HG03442 (cell line): ENCODE measurements around the gene CCDC88C.

Experiments used
- ATAC-seq: cut with Tn5 transposase; IDR thresholded peaks from one replicate; pipeline ENCODE4 v1.9.1; 2021; ENCODE audit warnings: mild to moderate bottlenecking, moderate library complexity; ENCODE audit not compliant: unreplicated experiment

CCDC88C gene

GRCh38 chr14:91293281-91293680 lies 124.3 kb downstream of the CCDC88C start:
- no peak for ATAC-seq

GRCh38 chr14:91292491-91292890 lies 125.1 kb downstream of the CCDC88C start:
- ATAC-seq, result no peak

- ATAC-seq, result no peak
Measured at GRCh38 chr14:91291786-91292405, 125.7 kb downstream of the CCDC88C start.

GRCh38 chr14:91290986-91291385 lies 126.6 kb downstream of the CCDC88C start:
- no peak for ATAC-seq

GRCh38 chr14:91289464-91289863 lies 128.2 kb downstream of the CCDC88C start:
- ATAC-seq, result no peak

- no peak for ATAC-seq
Measured at GRCh38 chr14:91288876-91289275, 128.7 kb downstream of the CCDC88C start.

- ATAC-seq, result no peak
Measured at GRCh38 chr14:91286530-91286937, 131.1 kb downstream of the CCDC88C start.

GRCh38 chr14:91284791-91285548 lies 132.7 kb downstream of the CCDC88C start:
- no peak for ATAC-seq

GRCh38 chr14:91284146-91284790 lies 133.4 kb downstream of the CCDC88C start:
- ATAC-seq, result no peak

- ATAC-seq, result no peak
Measured at GRCh38 chr14:91283666-91284065, 134.0 kb downstream of the CCDC88C start.

- no peak for ATAC-seq
Measured at GRCh38 chr14:91282954-91283645, 134.5 kb downstream of the CCDC88C start.

- ATAC-seq, result no peak
Measured at GRCh38 chr14:91281346-91281745, 136.3 kb downstream of the CCDC88C start.

- no peak for ATAC-seq
Measured at GRCh38 chr14:91280129-91280528, 137.5 kb downstream of the CCDC88C start.

- ATAC-seq, result no peak
Measured at GRCh38 chr14:91279354-91279753, 138.3 kb downstream of the CCDC88C start.

GRCh38 chr14:91278383-91278715 lies 139.3 kb downstream of the CCDC88C start:
- no peak for ATAC-seq

- ATAC-seq, result no peak
Measured at GRCh38 chr14:91277546-91278382, 139.9 kb downstream of the CCDC88C start.

- ATAC-seq, result no peak
Measured at GRCh38 chr14:91274796-91275195, 142.8 kb downstream of the CCDC88C start.

GRCh38 chr14:91273885-91274273 lies 143.7 kb downstream of the CCDC88C start:
- no peak for ATAC-seq

GRCh38 chr14:91273273-91273884 lies 144.2 kb downstream of the CCDC88C start:
- ATAC-seq, result no peak
